H7 (cell line): Measurements from ENCODE around the gene ZNF592. TPM values are rescaled to one million over a fixed set of nuclear protein-coding genes. Genes with fewer than 3 reads are reported as not detected.

Experiments
- DNase-seq: peaks from one replicate; pipeline ENCODE4 v3.0.0; 2012
- H3K27me3 ChIP-seq: 2 replicates; pipeline ENCODE4 v1.6.0; 2011; ENCODE audit warnings: mild to moderate bottlenecking, low read length; ENCODE audit not compliant: control insufficient read depth, insufficient read depth
- H3K36me3 ChIP-seq: replicated peaks from 2 replicates; pipeline ENCODE4 v1.5.1; 2011; ENCODE audit warnings: low read length; ENCODE audit not compliant: control insufficient read depth, insufficient read depth
- H3K4me3 ChIP-seq: 2 replicates; pipeline ENCODE4 v1.5.1; 2011; ENCODE audit warnings: low read depth, mild to moderate bottlenecking, control low read depth, low read length, moderate library complexity; ENCODE audit not compliant: insufficient read depth
- total RNA-seq: library from RNA; depleted of rRNA; stranded (reverse); fragments of >200 nt; shearing (Covaris generic); gene quantifications from 2 replicates; pipeline ENCODE4 v1.2.3, GENCODE V29; 2014; rRNA removed

The ZNF592 gene
- total RNA-seq, 1 experiment from 2014 or later: 17.0 TPM

DNA sequence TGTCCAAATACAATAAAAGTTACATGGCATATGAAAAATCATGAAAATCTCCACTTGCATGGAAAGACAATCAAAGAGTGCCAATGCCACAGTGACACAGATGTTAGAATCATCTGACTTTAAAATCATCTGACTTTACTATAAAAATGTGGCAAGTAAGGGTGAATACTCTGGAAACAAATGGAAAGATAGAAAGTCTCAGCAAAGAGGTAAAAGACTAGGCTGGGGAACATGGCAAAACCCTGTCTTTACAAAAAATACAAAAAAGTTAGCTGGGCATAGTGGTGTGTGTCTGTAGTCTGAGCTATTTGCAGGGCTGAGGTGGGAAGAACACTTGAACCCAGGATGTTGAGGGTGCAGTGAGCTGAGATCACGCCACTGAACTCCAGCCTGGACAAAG is 97.9 kb downstream of the ZNF592 start:
- DNase-seq: no peak
- no peaks in the 10 kb centered on the region for H3K27me3 ChIP-seq
- no peak overlapping the region for H3K4me3 ChIP-seq
- H3K36me3 ChIP-seq: peaks cover 2% of the 10 kb centered on the region

DNA sequence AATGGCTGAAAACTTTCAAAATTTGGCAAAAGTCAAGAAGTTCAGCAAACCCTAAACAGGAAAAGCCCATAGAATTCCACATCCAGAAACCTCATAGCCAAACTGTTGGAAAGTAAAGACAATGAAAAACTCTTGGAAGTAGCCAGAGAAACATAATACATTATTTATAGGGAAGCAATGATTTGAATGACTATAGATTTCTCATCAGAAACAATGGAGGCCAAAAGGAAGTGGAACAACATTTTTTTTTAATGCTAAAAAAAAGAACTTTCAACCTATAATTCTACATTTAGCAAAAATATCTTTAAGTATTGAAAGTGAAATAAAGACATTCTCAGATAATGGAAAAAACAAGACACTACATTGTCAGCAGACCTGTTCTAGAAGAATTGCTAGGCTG is 99.0 kb downstream of the ZNF592 start:
- Histone ChIP-seq H3K27me3 (no peaks in the 10 kb centered on the region), H3K36me3 (peaks cover under 1% of the 10 kb centered on the region), H3K4me3 (no peak overlapping the region)
- DNase-seq: no peak

DNA sequence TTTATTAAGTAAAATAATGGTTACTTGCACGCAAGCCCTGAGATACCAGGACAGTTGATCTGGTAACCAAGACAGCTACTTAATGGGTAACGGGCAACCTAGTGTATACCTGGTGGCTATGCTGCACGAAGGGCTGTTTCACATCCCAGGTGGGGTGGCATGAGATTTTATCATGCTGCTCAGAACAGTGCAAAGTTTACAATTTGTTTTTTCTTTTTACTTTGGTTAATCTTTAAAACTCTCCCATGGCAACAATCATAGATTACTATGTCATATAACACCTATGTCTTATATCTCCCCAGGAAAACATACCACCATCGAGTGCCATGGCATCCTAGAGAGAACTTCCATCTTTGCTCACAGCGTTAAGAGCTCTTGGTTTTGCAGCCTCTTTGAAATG is 103.8 kb downstream of the ZNF592 start:
- H3K27me3 ChIP-seq: no peaks in the 10 kb centered on the region
- no peak overlapping the region for H3K4me3 ChIP-seq
- H3K36me3 ChIP-seq: peaks cover 5% of the 10 kb centered on the region
- no peak for DNase-seq

DNA sequence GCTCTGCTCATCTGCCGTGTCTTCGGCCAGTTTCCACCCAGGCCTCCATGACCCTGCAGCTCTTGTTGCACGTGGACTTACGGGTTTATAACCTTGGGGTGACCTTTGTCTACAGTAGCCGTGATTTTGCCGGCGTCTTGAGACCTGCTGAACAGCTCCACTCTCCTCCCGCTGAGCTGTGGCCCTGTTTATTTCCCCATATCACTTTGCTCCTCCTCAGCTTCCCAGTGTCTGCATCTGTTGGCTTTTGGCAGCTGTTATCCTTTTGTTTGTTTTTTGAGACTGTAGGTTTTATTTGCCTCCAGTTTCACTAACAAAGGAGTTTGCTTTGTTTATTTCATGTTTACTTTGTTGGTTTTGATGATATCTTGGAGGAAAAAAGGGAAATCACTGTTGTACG is 106.7 kb downstream of the ZNF592 start:
- no peak for DNase-seq
- H3K4me3 ChIP-seq: no peak overlapping the region
- no peaks in the 10 kb centered on the region for H3K27me3 ChIP-seq
- peaks cover 12% of the 10 kb centered on the region for H3K36me3 ChIP-seq

DNA sequence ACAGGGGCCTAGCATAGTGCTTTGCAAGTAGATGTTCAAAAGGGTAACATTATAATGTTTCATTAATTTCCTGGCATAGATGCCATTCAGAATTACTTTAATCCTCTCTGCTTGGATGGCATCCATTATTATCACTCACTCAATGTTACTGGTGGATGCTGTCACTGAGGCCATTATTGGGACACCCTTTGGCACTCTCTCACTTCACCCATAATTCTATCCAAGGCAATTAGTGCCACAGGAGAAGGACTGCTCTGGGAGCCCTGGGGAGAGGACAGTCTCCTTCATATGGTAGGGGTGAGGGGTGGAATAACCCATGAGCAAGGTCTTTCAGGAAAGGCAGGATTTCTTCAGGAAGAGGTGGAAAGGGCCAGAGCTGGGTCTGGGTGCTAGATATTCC is 107.4 kb downstream of the ZNF592 start:
- Histone ChIP-seq H3K36me3 (peaks cover 12% of the 10 kb centered on the region), H3K27me3 (no peaks in the 10 kb centered on the region), H3K4me3 (no peak overlapping the region)
- no peak for DNase-seq

Other genes with a start within 250 kb of the ZNF592 start
- gene ZSCAN2, start 147.6 kb upstream of the ZNF592 start, total RNA-seq: 61.5 and 64.8 TPM in 2 replicates
- 13.6 and 17.7 TPM in 2 replicates for gene WDR73, start 94.3 kb upstream of the ZNF592 start, total RNA-seq
- gene NMB, start 90.4 kb upstream of the ZNF592 start, total RNA-seq: 13.5 and 19.4 TPM in 2 replicates
- gene SEC11A, start 32.5 kb upstream of the ZNF592 start, total RNA-seq: 153 and 187 TPM in 2 replicates
- 0.59 and 0.81 TPM in 2 replicates for gene ALPK3, start 68.8 kb downstream of the ZNF592 start, total RNA-seq
- not detected in 2 replicates for gene SLC28A1, start 136.1 kb downstream of the ZNF592 start, total RNA-seq
- gene PDE8A, start 233.3 kb downstream of the ZNF592 start, total RNA-seq: 2.3 and 7.2 TPM in 2 replicates